T-helper 9 cell (primary cell): ENCODE measurements around the gene ZNF697.
"Not testable (repeated sequence)": the region's sequence is repeated elsewhere in the genome, so short reads cannot be mapped to it uniquely, and the experiment has no call there.

Experiments used
- DNase-seq: peaks from one replicate; pipeline ENCODE4 v3.0.0-alpha.2; 2020

ZNF697 gene

GRCh38 chr1:119595606-119596005 lies 52.5 kb downstream of the ZNF697 start:
- no peak for DNase-seq

GRCh38 chr1:119595168-119595567 lies 52.9 kb downstream of the ZNF697 start:
- no peak for DNase-seq

- DNase-seq, result no peak
Observed at GRCh38 chr1:119594376-119594775, 53.7 kb downstream of the ZNF697 start.

GRCh38 chr1:119593805-119594204 lies 54.3 kb downstream of the ZNF697 start:
- DNase-seq, result no peak

- DNase-seq, result no peak
Observed at GRCh38 chr1:119590393-119590792, 57.7 kb downstream of the ZNF697 start.

GRCh38 chr1:119588621-119589020 lies 59.4 kb downstream of the ZNF697 start:
- no peak for DNase-seq

- DNase-seq, result no peak
Observed at GRCh38 chr1:119587341-119587740, 60.7 kb downstream of the ZNF697 start.

- DNase-seq, result not testable (repeated sequence)
Observed at GRCh38 chr1:119585801-119586200, 62.3 kb downstream of the ZNF697 start.

- no peak for DNase-seq
Observed at GRCh38 chr1:119582801-119583200, 65.3 kb downstream of the ZNF697 start.

GRCh38 chr1:119581076-119581475 lies 67.0 kb downstream of the ZNF697 start:
- not testable (repeated sequence) for DNase-seq

- no peak for DNase-seq
Observed at GRCh38 chr1:119573886-119574285, 74.2 kb downstream of the ZNF697 start.

- not testable (repeated sequence) for DNase-seq
Observed at GRCh38 chr1:119569930-119570622, 78.0 kb downstream of the ZNF697 start.
